Activated B cell treated with CpG ODN at 0.5 μM for 24 hours (primary cell): Measurements from ENCODE around the gene KRTAP2-4. TPM values are rescaled to one million over a fixed set of nuclear protein-coding genes. Genes with fewer than 3 reads are reported as not detected.
A peak's percentile ranks its signal among the peaks of the same experiment; 100 is the strongest.
"Not testable (repeated sequence)": the region's sequence is repeated elsewhere in the genome, so short reads cannot be mapped to it uniquely, and the experiment has no call there.

ENCODE experiments used
- ATAC-seq: fragments of 200-7000 bp; cut with Tn5 transposase; one replicate; pipeline ENCODE4 v1.10.0; 2021; ENCODE audit warnings: low read depth, mild to moderate bottlenecking, moderate library complexity
- CTCF ChIA-PET: fragments of 350-600 bp; sonication (Branson Sonifier 250); formaldehyde crosslinking; loops from one replicate; lab custom pipeline; 2021; ENCODE audit warnings: antibody characterized with exemption; lab: Charles Lee
- POLR2A ChIA-PET: fragments of 350-600 bp; sonication (Branson Sonifier 250); formaldehyde crosslinking; loops from one replicate; lab custom pipeline; 2021; ENCODE audit warnings: antibody characterized with exemption; lab: Charles Lee
- DNase-seq: peaks from one replicate; pipeline ENCODE4 v3.0.0; 2022
- H3K27ac Mint-ChIP-seq: one replicate; pipeline ENCODE4 v1.8.0; 2020; ENCODE audit warnings: mixed read lengths
- H3K27me3 Mint-ChIP-seq: one replicate; pipeline ENCODE4 v1.8.0; 2021; ENCODE audit warnings: mixed read lengths
- H3K36me3 Mint-ChIP-seq: one replicate; pipeline ENCODE4 v1.8.0; 2021; ENCODE audit warnings: low read depth, mixed read lengths
- H3K4me1 Mint-ChIP-seq: one replicate; pipeline ENCODE4 v1.8.0; 2021; ENCODE audit warnings: mixed read lengths
- H3K4me3 Mint-ChIP-seq: one replicate; pipeline ENCODE4 v1.8.0; 2020; ENCODE audit warnings: mild to moderate bottlenecking, mixed read lengths
- H3K9me3 Mint-ChIP-seq: one replicate; pipeline ENCODE4 v1.8.0; 2020; ENCODE audit warnings: mixed read lengths
- intact Hi-C: fragments of 100-400 bp; cut with micrococcal nuclease; formaldehyde crosslinking; loops from one replicate; pipeline ENCODE4 v1.15.1; 2024
- total RNA-seq: library from RNA; stranded (reverse); gene quantifications from 2 replicates; pipeline ENCODE4 v1.2.3, GENCODE V29; 2022
- TF ChIP-seq, protein P1 (sequence below): fragments of 200-600 bp; IDR thresholded peaks from one replicate; pipeline ENCODE4 v1.8.0; 2022; ENCODE audit warnings: antibody characterized with exemption, mild to moderate bottlenecking

KRTAP2-4 gene, protein sequence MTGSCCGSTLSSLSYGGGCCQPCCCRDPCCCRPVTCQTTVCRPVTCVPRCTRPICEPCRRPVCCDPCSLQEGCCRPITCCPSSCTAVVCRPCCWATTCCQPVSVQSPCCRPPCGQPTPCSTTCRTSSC
- not detected in 2 replicates for total RNA-seq

DNA sequence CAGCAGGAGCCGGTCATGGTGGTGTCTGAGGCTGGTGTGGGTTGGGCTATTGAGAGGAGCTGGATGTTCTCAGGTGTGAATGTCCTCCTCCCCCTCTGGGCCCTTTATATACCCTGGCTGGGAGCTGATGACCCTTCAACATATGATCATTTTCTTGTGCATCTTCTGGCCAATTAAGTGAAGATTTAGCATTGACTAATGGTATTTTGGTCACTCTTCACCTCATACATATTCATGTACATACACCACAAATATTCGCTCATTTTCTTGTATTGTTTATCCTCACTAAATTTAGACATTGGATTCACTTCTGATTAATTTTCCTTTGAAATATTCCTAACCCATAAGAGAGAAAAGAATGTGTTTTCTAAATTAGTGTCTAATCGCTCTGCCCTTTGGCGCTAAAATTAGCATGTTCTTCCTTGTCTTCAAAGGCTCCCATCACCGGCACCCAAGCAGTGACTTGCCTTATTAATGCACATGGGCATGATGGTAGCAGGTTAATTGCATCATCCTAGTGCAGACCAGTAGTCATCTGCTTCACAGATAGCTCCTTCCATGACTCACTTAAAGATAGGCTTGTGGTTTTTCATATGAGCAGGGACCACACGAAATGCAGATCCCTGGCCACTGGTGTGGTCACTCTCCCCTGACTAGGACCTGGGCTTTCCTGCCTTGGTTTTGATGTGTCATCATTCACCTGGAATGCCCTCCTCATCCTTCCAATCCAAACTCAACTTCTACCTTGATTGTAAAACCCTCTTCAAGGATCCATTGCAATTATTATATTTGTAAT lies at the start of gene KRTAP2-4:
Gene KRTAP2-4, minus strand, starts transcription at position 51 of the 796 bp plus-strand sequence. Its CDS starts 34 bp downstream, at position 17.
- Mint-ChIP-seq H3K27ac (no peak within 1 kb of the TSS), H3K9me3 (no peaks in the 10 kb centered on the region), H3K27me3 (peaks cover 7% of the 10 kb centered on the region), H3K4me3 (no peak within 1 kb of the TSS), H3K4me1 (no peaks in the 10 kb centered on the region), H3K36me3 (no peaks in the 10 kb centered on the region)
- DNase-seq = no peak
- no peak for ATAC-seq
- intact Hi-C loops = no loop called here
- POLR2A ChIA-PET = no interaction called here
- CTCF ChIA-PET = no interaction called here
- TF ChIP-seq, protein P1, sequence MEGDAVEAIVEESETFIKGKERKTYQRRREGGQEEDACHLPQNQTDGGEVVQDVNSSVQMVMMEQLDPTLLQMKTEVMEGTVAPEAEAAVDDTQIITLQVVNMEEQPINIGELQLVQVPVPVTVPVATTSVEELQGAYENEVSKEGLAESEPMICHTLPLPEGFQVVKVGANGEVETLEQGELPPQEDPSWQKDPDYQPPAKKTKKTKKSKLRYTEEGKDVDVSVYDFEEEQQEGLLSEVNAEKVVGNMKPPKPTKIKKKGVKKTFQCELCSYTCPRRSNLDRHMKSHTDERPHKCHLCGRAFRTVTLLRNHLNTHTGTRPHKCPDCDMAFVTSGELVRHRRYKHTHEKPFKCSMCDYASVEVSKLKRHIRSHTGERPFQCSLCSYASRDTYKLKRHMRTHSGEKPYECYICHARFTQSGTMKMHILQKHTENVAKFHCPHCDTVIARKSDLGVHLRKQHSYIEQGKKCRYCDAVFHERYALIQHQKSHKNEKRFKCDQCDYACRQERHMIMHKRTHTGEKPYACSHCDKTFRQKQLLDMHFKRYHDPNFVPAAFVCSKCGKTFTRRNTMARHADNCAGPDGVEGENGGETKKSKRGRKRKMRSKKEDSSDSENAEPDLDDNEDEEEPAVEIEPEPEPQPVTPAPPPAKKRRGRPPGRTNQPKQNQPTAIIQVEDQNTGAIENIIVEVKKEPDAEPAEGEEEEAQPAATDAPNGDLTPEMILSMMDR = no peak

DNA sequence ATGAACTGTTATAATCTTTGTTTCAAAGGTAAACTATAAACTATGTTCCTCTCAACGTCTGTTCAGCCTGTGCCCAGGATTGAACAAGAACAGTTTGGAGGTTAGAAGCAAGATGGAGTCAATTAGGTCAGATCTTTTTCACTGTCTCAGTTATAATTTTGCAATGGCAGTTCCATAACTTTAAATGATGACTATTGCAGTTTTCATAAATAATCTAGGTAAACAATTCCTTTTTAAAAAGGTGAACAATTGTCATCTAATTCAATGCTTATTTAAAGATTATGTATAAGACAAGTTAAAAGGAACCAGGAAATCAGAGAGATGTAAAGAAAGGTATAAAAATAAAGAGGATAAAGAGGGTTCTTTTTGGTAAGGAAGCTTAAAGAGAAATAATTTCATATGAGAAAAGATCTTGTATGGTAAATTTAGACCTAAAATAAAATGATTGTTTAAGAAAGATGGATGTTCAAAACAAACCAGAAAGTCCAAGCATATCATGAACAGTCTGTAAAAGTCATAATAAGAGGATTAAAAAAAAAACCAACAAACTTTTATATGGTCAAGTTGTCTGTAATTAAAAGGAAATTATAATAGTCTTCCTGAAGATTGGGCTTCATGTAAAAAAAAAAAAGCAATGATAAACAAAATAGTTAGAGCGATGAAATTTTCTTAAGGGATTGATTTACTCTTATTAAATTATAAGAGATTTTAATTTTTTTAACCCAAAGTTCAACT lies 45.6 kb upstream of the KRTAP2-4 start:
- Mint-ChIP-seq H3K9me3 (peaks cover 4% of the 10 kb centered on the region), H3K27ac (no peak overlapping the region), H3K36me3 (peaks cover 3% of the 10 kb centered on the region), H3K4me3 (no peak overlapping the region), H3K27me3 (peaks cover under 1% of the 10 kb centered on the region), H3K4me1 (peaks cover 24% of the 10 kb centered on the region)
- ChIA-PET CTCF (no interaction called here), POLR2A (no interaction called here)
- DNase-seq = no peak
- intact Hi-C loops = no loop called here
- no peak for ATAC-seq
- TF ChIP-seq, protein P1 = no peak

DNA sequence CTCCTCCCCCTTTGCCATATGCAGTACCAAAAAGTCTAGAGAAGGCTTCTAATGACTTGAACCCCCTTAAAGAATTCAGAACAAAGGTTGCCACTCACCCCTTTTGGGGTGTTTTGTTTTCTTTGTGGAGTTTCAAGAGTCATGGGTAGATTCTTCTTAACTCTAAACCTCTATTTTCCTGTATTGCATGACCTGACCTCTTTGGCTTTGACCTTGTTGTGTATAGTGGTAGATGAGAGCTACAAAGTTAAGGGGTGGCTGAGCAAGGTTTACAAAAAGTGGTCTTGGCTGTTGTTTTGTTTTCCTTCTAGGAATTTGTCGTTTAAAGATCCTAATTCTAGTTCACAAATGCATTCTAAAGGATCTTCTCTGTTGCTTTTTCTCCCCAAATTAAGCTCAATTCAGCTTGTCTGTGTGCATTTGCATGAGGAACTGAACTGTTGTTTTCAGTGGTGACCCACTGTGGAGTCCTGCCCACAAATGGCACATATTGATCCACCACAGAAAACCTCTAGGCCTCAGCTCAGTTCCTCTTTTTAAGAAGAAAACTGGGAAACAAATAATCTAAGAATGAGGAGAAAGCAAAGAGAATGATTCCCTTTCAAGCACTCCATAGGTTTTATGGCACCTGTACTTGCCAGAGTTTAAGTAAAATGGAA lies 43.2 kb upstream of the KRTAP2-4 start:
- DNase-seq, ATAC-seq, intact Hi-C loops, POLR2A ChIA-PET, H3K36me3 Mint-ChIP-seq, CTCF ChIA-PET, H3K9me3 Mint-ChIP-seq, H3K27me3 Mint-ChIP-seq: not testable (repeated sequence)
- peaks cover 15% of the 10 kb centered on the region for H3K4me1 Mint-ChIP-seq
- peak overlapping the region; percentile 21 for H3K4me3 Mint-ChIP-seq
- H3K27ac Mint-ChIP-seq = peak overlapping the region; percentile 48

DNA sequence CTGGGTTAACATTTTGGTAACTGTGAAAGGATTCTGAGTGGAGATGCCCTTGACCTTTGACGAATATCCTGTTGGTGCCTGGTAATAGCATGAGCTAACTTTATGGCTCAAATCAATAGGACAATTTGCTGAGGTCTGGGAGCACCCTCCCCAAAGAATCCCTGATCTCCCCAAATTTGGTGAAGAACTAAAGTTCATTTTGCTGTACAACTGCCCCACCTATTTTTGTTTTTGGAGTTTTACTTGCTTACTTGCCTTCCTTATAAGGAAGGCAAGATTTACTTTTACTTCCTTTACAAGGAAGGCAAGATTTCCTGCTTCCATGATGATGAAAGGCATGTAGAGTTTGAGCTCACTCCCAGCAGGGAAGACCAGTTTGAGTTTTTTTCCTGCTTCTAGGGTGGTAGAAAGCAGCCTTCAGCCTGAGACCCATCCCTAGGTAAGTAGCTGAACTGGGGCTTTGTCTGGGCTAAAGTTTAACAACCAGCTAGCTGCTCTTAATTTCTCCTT lies 42.3 kb upstream of the KRTAP2-4 start:
- TF ChIP-seq, protein P1 = no peak
- ChIA-PET POLR2A (no interaction called here), CTCF (no interaction called here)
- Mint-ChIP-seq H3K9me3 (peaks cover 4% of the 10 kb centered on the region), H3K4me3 (no peak overlapping the region), H3K27ac (peak overlapping the region; percentile 46), H3K27me3 (peaks cover 6% of the 10 kb centered on the region), H3K36me3 (peaks cover 1% of the 10 kb centered on the region), H3K4me1 (peaks cover 15% of the 10 kb centered on the region)
- no peak for ATAC-seq
- intact Hi-C loops = no loop called here
- no peak for DNase-seq

DNA sequence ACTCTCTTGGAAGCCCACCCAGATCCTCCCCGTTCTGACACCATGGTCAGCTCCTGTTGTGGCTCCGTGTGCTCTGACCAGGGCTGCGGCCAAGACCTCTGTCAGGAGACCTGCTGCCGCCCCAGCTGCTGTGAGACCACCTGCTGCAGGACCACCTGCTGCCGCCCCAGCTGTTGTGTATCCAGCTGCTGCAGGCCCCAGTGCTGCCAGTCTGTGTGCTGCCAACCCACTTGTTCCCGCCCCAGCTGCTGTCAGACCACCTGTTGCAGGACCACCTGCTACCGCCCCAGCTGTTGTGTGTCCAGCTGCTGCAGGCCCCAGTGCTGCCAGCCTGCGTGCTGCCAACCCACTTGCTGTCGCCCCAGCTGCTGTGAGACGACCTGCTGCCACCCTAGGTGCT lies 39.7 kb upstream of the KRTAP2-4 start, which contains the start of gene KRTAP4-9:
Gene KRTAP4-9, plus strand, starts transcription at position 43 of the 400 bp plus-strand sequence. Its CDS starts 0 bp downstream, at position 43.
- intact Hi-C loops, H3K27me3 Mint-ChIP-seq, H3K36me3 Mint-ChIP-seq, H3K9me3 Mint-ChIP-seq, POLR2A ChIA-PET, H3K27ac Mint-ChIP-seq, CTCF ChIA-PET, DNase-seq, H3K4me3 Mint-ChIP-seq, ATAC-seq: not testable (repeated sequence)
- H3K4me1 Mint-ChIP-seq = peaks cover 17% of the 10 kb centered on the region

DNA sequence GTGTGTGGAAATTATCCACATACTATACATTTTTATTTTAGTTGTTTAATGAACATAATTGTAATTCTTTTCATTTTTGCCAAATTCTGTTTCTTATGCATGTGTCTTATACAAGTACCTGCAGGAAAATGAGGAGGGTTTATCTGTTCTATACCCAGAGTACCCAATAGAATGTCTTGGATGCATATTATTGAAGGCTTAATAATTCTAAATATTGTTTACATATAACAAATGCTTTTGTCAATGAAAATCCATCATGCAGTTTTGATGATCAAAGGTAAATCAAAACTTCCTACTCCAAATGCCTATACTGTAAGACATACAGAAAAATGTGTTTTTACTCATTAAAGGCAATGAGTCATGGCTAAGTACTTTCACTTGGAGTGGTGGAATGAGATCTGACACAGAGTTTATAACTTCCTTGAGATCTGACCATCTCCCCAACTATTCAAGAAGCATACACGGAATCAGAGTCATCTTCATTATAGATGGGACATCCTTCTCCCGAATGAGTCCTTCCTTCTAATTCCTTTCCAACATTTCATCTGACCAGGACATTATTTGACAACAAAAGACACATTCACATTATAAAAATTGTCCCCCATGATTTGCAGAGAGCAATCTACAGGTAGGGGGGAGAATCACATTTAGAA lies 38.8 kb upstream of the KRTAP2-4 start:
- H3K27ac Mint-ChIP-seq, H3K9me3 Mint-ChIP-seq, POLR2A ChIA-PET, ATAC-seq, H3K4me3 Mint-ChIP-seq, DNase-seq, intact Hi-C loops, H3K36me3 Mint-ChIP-seq, CTCF ChIA-PET: not testable (repeated sequence)
- Mint-ChIP-seq H3K27me3 (peaks cover 13% of the 10 kb centered on the region), H3K4me1 (peaks cover 23% of the 10 kb centered on the region)
